Measurements from ENCODE around the gene ARHGAP30. TPM values are rescaled to one million over a fixed set of nuclear protein-coding genes. Genes with fewer than 3 reads are reported as not detected.

ARHGAP30 gene
- polyA plus RNA-seq, 1 experiment = not detected

GRCh38 chr1:161100556-161100955 lies 30.9 kb upstream of the ARHGAP30 start:
- POLR2A ChIA-PET = interaction anchor here (0.6 to 1.2 kb wide), 2 partner anchors 9 to 17 kb away, joined by 3 read pairs; partner anchors contain the start of genes NIT1 and PFDN2
- Histone ChIP-seq H3K27me3 (ENCODE audit: control insufficient read depth, insufficient read depth, low read length) (peaks cover 2% of the 10 kb centered on the region), H3K27ac (ENCODE audit: low read depth, low read length) (no peak overlapping the region), H3K4me3 (ENCODE audit: low read depth, low read length) (no peak overlapping the region), H3K9me3 (ENCODE audit: control insufficient read depth, insufficient read depth, low read length) (no peaks in the 10 kb centered on the region)
- TF ChIP-seq CTCF (IDR thresholded peaks at IDR 0.05; ENCODE audit: low read depth, low read length) = no peak
- DNase-seq (ENCODE audit: low read depth, low spot score) = no peak
- CTCF ChIA-PET = interaction anchor here (1.5 kb wide), 1 partner anchor 103 kb away, joined by 3 read pairs; no protein-coding TSS in a partner anchor

- peaks cover 2% of the 10 kb centered on the region for H3K27me3 ChIP-seq (ENCODE audit: control insufficient read depth, insufficient read depth, low read length)
- no peak overlapping the region for H3K27ac ChIP-seq (ENCODE audit: low read depth, low read length)
- no peak for TF ChIP-seq CTCF (IDR thresholded peaks at IDR 0.05; ENCODE audit: low read depth, low read length)
- CTCF ChIA-PET = interaction anchor here (0.8 to 5.6 kb wide), 12 partner anchors 13 to 109 kb away, joined by 3 to 80 read pairs (median 6); partner anchors contain the start of genes ARHGAP30, PPOX and USF1
- DNase-seq (ENCODE audit: low read depth, low spot score) = no peak
- H3K4me3 ChIP-seq (ENCODE audit: low read depth, low read length) = no peak overlapping the region
- no peaks in the 10 kb centered on the region for H3K9me3 ChIP-seq (ENCODE audit: control insufficient read depth, insufficient read depth, low read length)
- POLR2A ChIA-PET = interaction anchor here (0.6 to 1.5 kb wide), 6 partner anchors 18 to 102 kb away, joined by 3 to 7 read pairs (median 3); partner anchors contain the start of genes DEDD, NIT1 and PFDN2
Observed at GRCh38 chr1:161099090-161099802, 29.6 kb upstream of the ARHGAP30 start.

GRCh38 chr1:161098210-161099068 lies 28.7 kb upstream of the ARHGAP30 start, which contains the start of gene KLHDC9:
Gene KLHDC9, plus strand, starts transcription at chr1:161098361. Its CDS starts 175 bp downstream, at chr1:161098536.
- Histone ChIP-seq H3K9me3 (ENCODE audit: control insufficient read depth, insufficient read depth, low read length) (no peaks in the 10 kb centered on the region), H3K27me3 (ENCODE audit: control insufficient read depth, insufficient read depth, low read length) (peaks cover 2% of the 10 kb centered on the region), H3K27ac (ENCODE audit: low read depth, low read length) (peak within 1 kb of the TSS; percentile 11), H3K4me3 (ENCODE audit: low read depth, low read length) (peak within 1 kb of the TSS; percentile 52)
- CTCF ChIA-PET = interaction anchor here (0.6 to 5.6 kb wide), 21 partner anchors 10 to 929 kb away, joined by 3 to 80 read pairs (median 6); partner anchors contain the start of genes ARHGAP30, F11R, PPOX and USF1
- POLR2A ChIA-PET = interaction anchor here (0.6 to 1.5 kb wide), 6 partner anchors 9 to 101 kb away, joined by 3 to 7 read pairs (median 4); partner anchors contain the start of genes DEDD, NECTIN4 and USF1
- no peak; the same call in 1 of the 2 replicates for TF ChIP-seq CTCF (IDR thresholded peaks at IDR 0.05; ENCODE audit: low read depth, low read length)
- DNase-seq (ENCODE audit: low read depth, low spot score) = no peak

GRCh38 chr1:161096530-161096929 lies 26.8 kb upstream of the ARHGAP30 start:
- Histone ChIP-seq H3K4me3 (ENCODE audit: low read depth, low read length) (no peak overlapping the region), H3K27ac (ENCODE audit: low read depth, low read length) (peak overlapping the region; percentile 11), H3K9me3 (ENCODE audit: control insufficient read depth, insufficient read depth, low read length) (no peaks in the 10 kb centered on the region), H3K27me3 (ENCODE audit: control insufficient read depth, insufficient read depth, low read length) (peaks cover 2% of the 10 kb centered on the region)
- POLR2A ChIA-PET = interaction anchor here (1.0 kb wide), 1 partner anchor 99 kb away, joined by 3 read pairs; no protein-coding TSS in a partner anchor
- CTCF ChIA-PET = interaction anchor here (0.6 to 5.6 kb wide), 16 partner anchors 8 to 166 kb away, joined by 3 to 80 read pairs (median 10); partner anchors contain the start of genes ARHGAP30, NECTIN4, NIT1 and PFDN2
- TF ChIP-seq CTCF (IDR thresholded peaks at IDR 0.05; ENCODE audit: low read depth, low read length) = no peak
- no peak for DNase-seq (ENCODE audit: low read depth, low spot score)
